ENCODE results near the gene CTTNBP2. TPM values are rescaled to one million over a fixed set of nuclear protein-coding genes. Genes with fewer than 3 reads are reported as not detected.

The CTTNBP2 gene
- polyA plus RNA-seq, 1 donor from 2014 or later: 53.5 TPM

DNA sequence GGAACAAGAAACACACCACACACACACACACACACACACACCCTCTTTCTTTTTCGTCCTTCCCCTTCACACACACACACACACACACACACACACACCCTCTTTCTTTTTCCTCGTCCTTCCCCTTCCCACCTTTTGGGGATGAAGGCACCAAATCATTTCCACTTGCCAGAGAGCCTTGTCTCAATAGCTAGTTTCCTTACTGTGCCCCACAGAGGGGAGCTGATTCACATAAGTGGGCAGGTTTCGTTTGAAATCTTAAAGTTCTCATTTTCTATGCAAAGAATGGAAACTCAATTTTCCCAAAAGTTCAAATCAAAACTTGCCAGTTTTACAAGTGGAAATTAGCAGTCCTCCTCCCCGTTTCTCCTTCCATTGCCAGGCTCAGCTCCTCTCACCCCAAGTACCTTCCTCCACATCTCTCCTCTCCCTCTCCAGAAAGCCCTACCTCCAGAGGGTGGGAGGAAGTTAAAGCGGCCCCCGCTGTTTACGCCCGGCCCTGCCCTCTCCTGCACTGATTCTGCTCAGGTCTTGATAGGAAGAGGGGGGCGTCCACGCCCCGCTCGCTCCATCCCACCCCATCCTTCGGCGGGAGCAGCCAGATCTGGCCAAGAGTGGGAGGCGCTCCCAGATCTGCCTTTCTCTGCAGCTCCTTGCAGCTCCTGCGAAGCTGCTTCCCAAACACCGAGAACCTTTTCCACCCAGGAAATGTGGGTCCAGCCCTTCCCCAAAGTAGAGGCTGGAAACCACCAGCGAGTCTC lies 1.3 kb downstream of the CTTNBP2 start:
- Histone ChIP-seq H3K9ac (ENCODE audit: low read length) (peak overlapping the region; percentile 92), H3K27me3 (ENCODE audit: insufficient read depth, low read depth, low read length) (no peaks in the 10 kb centered on the region), H3F3A (ENCODE audit: insufficient read depth, low read length, poor library complexity, severe bottlenecking) (peaks cover 3% of the 10 kb centered on the region), H3K9me2 (ENCODE audit: insufficient read depth, low read length) (no peaks in the 10 kb centered on the region), H3K4me3 (ENCODE audit: low read length) (peak overlapping the region; percentile 83), H4K20me1 (ENCODE audit: insufficient read depth) (no peaks in the 10 kb centered on the region), H2AFZ (ENCODE audit: low read depth, low read length) (peak overlapping the region; percentile 48), H3K4me2 (ENCODE audit: low read length) (peak overlapping the region; percentile 56), H3K79me2 (replicated peaks; ENCODE audit: insufficient read depth, low read length) (peaks cover 36% of the 10 kb centered on the region), H3K27ac (ENCODE audit: low read length) (peak overlapping the region; percentile 82), H3K9me3 (ENCODE audit: low read length) (no peaks in the 10 kb centered on the region), H3K36me3 (ENCODE audit: insufficient read depth, low read length) (no peaks in the 10 kb centered on the region)
- peak; percentile 75 for TF ChIP-seq TAF1 (IDR thresholded peaks at IDR 0.05; ENCODE audit: low read depth)
- TF ChIP-seq, protein P1, sequence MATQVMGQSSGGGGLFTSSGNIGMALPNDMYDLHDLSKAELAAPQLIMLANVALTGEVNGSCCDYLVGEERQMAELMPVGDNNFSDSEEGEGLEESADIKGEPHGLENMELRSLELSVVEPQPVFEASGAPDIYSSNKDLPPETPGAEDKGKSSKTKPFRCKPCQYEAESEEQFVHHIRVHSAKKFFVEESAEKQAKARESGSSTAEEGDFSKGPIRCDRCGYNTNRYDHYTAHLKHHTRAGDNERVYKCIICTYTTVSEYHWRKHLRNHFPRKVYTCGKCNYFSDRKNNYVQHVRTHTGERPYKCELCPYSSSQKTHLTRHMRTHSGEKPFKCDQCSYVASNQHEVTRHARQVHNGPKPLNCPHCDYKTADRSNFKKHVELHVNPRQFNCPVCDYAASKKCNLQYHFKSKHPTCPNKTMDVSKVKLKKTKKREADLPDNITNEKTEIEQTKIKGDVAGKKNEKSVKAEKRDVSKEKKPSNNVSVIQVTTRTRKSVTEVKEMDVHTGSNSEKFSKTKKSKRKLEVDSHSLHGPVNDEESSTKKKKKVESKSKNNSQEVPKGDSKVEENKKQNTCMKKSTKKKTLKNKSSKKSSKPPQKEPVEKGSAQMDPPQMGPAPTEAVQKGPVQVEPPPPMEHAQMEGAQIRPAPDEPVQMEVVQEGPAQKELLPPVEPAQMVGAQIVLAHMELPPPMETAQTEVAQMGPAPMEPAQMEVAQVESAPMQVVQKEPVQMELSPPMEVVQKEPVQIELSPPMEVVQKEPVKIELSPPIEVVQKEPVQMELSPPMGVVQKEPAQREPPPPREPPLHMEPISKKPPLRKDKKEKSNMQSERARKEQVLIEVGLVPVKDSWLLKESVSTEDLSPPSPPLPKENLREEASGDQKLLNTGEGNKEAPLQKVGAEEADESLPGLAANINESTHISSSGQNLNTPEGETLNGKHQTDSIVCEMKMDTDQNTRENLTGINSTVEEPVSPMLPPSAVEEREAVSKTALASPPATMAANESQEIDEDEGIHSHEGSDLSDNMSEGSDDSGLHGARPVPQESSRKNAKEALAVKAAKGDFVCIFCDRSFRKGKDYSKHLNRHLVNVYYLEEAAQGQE (IDR thresholded peaks at IDR 0.05; ENCODE audit: borderline replicate concordance): no peak
- TF ChIP-seq POLR2AphosphoS5 (IDR thresholded peaks at IDR 0.05): peak; percentile 30
- TF ChIP-seq RAD21 (conservative IDR thresholded peaks at IDR 0.05): peak; percentile 37
- TF ChIP-seq EP300 (conservative IDR thresholded peaks at IDR 0.05; ENCODE audit: poor library complexity, severe bottlenecking): no peak

- H3K4me3 ChIP-seq (ENCODE audit: low read length): peak overlapping the region; percentile 83
- H3K27me3 ChIP-seq (ENCODE audit: insufficient read depth, low read depth, low read length): no peaks in the 10 kb centered on the region
- no peak for TF ChIP-seq RAD21 (conservative IDR thresholded peaks at IDR 0.05)
- no peak for TF ChIP-seq TAF1 (IDR thresholded peaks at IDR 0.05; ENCODE audit: low read depth)
- TF ChIP-seq, protein P1 (IDR thresholded peaks at IDR 0.05; ENCODE audit: borderline replicate concordance): no peak
- TF ChIP-seq POLR2AphosphoS5 (IDR thresholded peaks at IDR 0.05): no peak
- no peak for TF ChIP-seq EZH2 (IDR thresholded peaks at IDR 0.05; ENCODE audit: borderline replicate concordance, insufficient read depth, low read length, poor library complexity, severe bottlenecking)
- TF ChIP-seq MXI1 (conservative IDR thresholded peaks at IDR 0.05; ENCODE audit: poor library complexity, severe bottlenecking): no peak
- no peak for TF ChIP-seq SMC3 (conservative IDR thresholded peaks at IDR 0.05; ENCODE audit: poor library complexity)
- no peak for TF ChIP-seq EP300 (conservative IDR thresholded peaks at IDR 0.05; ENCODE audit: poor library complexity, severe bottlenecking)
- TF ChIP-seq, protein P2, sequence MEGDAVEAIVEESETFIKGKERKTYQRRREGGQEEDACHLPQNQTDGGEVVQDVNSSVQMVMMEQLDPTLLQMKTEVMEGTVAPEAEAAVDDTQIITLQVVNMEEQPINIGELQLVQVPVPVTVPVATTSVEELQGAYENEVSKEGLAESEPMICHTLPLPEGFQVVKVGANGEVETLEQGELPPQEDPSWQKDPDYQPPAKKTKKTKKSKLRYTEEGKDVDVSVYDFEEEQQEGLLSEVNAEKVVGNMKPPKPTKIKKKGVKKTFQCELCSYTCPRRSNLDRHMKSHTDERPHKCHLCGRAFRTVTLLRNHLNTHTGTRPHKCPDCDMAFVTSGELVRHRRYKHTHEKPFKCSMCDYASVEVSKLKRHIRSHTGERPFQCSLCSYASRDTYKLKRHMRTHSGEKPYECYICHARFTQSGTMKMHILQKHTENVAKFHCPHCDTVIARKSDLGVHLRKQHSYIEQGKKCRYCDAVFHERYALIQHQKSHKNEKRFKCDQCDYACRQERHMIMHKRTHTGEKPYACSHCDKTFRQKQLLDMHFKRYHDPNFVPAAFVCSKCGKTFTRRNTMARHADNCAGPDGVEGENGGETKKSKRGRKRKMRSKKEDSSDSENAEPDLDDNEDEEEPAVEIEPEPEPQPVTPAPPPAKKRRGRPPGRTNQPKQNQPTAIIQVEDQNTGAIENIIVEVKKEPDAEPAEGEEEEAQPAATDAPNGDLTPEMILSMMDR (IDR thresholded peaks at IDR 0.05; ENCODE audit: poor library complexity, severe bottlenecking): no peak
- H3K79me2 ChIP-seq (replicated peaks; ENCODE audit: insufficient read depth, low read length): peaks cover 36% of the 10 kb centered on the region
- H2AFZ ChIP-seq (ENCODE audit: low read depth, low read length): no peak overlapping the region
- no peak overlapping the region for H3K27ac ChIP-seq (ENCODE audit: low read length)
- no peaks in the 10 kb centered on the region for H3K36me3 ChIP-seq (ENCODE audit: insufficient read depth, low read length)
- H3K9ac ChIP-seq (ENCODE audit: low read length): peak overlapping the region; percentile 92
- H3K9me3 ChIP-seq (ENCODE audit: low read length): no peaks in the 10 kb centered on the region
- no peaks in the 10 kb centered on the region for H4K20me1 ChIP-seq (ENCODE audit: insufficient read depth)
- H3K9me2 ChIP-seq (ENCODE audit: insufficient read depth, low read length): no peaks in the 10 kb centered on the region
- H3F3A ChIP-seq (ENCODE audit: insufficient read depth, low read length, poor library complexity, severe bottlenecking): peaks cover 5% of the 10 kb centered on the region
- peak overlapping the region; percentile 56 for H3K4me2 ChIP-seq (ENCODE audit: low read length)
These were observed 1.9 kb downstream of the CTTNBP2 start for GRCh38 chr7:117871401-117871777.
